OCI-LY7 (cell line): ENCODE measurements around the gene CELF2. TPM values are rescaled to one million over a fixed set of nuclear protein-coding genes. Genes with fewer than 3 reads are reported as not detected.

Experiments
- BruUV-seq: library from RNA; stranded (reverse); fragments of 400-500 nt; replicated peaks from 2 replicates; lab custom pipeline; 2021; lab: Mats Ljungman, UMichigan
- CTCF ChIA-PET: fragments of 300-600 bp; sonication (Branson Sonifier 250); formaldehyde crosslinking; loops from one replicate; lab custom pipeline; 2022; ENCODE audit warnings: antibody characterized with exemption; ENCODE audit not compliant: unreplicated experiment; lab: Charles Lee
- POLR2A ChIA-PET: fragments of 300-600 bp; sonication (Branson Sonifier 250); formaldehyde crosslinking; loops from one replicate; lab custom pipeline; 2022; ENCODE audit warnings: antibody characterized with exemption; lab: Charles Lee
- DNase-seq: peaks from one replicate; pipeline ENCODE4 v3.0.0-alpha.2; 2015; ENCODE audit warnings: low spot score
- H2AFZ ChIP-seq: fragments of 200-600 bp; sonication (generic), shearing (Covaris generic); 2 replicates; pipeline ENCODE4 v1.6.1; 2014; ENCODE audit warnings: mild to moderate bottlenecking, antibody characterized with exemption, low read length, moderate library complexity
- H3K27ac ChIP-seq: fragments of 200-600 bp; sonication (generic); 2 replicates; pipeline ENCODE4 v1.5.1; 2014; ENCODE audit warnings: mixed run types, low read depth, mild to moderate bottlenecking, moderate library complexity, low read length, inconsistent platforms; ENCODE audit not compliant: poor library complexity, severe bottlenecking
- H3K36me3 ChIP-seq: fragments of 200-600 bp; sonication (generic); 2 replicates; pipeline ENCODE4 v1.6.1; 2014; ENCODE audit warnings: mild to moderate bottlenecking, antibody characterized with exemption, low read length, moderate library complexity, mixed read lengths; ENCODE audit not compliant: insufficient read depth
- H3K4me1 ChIP-seq: fragments of 200-600 bp; sonication (generic); 2 replicates; pipeline ENCODE4 v1.5.1; 2014; ENCODE audit warnings: mild to moderate bottlenecking, low read length; ENCODE audit not compliant: insufficient read depth, poor library complexity, severe bottlenecking
- H3K4me2 ChIP-seq: fragments of 200-600 bp; sonication (generic); 2 replicates; pipeline ENCODE4 v1.6.1; 2014; ENCODE audit warnings: mild to moderate bottlenecking, low read length
- H3K4me3 ChIP-seq: fragments of 200-600 bp; sonication (generic); 2 replicates; pipeline ENCODE4 v1.5.1; 2014; ENCODE audit warnings: mild to moderate bottlenecking, low read depth, low read length; ENCODE audit not compliant: poor library complexity, severe bottlenecking
- H3K79me2 ChIP-seq: fragments of 200-600 bp; sonication (generic); 2 replicates; pipeline ENCODE4 v1.6.1; 2016; ENCODE audit warnings: low read depth, mild to moderate bottlenecking, low read length, moderate library complexity, mixed read lengths; ENCODE audit not compliant: insufficient read depth
- H3K9me2 ChIP-seq: fragments of 200-600 bp; sonication (generic); 2 replicates; pipeline ENCODE4 v1.6.1; 2016; ENCODE audit warnings: mild to moderate bottlenecking, low read length, mixed read lengths; ENCODE audit not compliant: insufficient read depth
- H3K9me3 ChIP-seq: fragments of 200-600 bp; sonication (generic); 2 replicates; pipeline ENCODE4 v1.6.1; 2014; ENCODE audit warnings: mild to moderate bottlenecking, mixed run types, low read length, mixed read lengths
- H4K20me1 ChIP-seq: fragments of 200-600 bp; sonication (generic); 2 replicates; pipeline ENCODE4 v1.6.1; 2014; ENCODE audit warnings: mild to moderate bottlenecking, antibody characterized with exemption, low read length, moderate library complexity, mixed read lengths; ENCODE audit not compliant: insufficient read depth
- CTCF ChIP-seq: fragments of 200-600 bp; sonication (generic); conservative IDR thresholded peaks from 2 replicates; pipeline ENCODE4 v1.5.1; 2014; ENCODE audit warnings: mild to moderate bottlenecking, antibody characterized with exemption, low read length, moderate library complexity, mixed read lengths
- EZH2phosphoT487 ChIP-seq: fragments of 200-600 bp; sonication (generic); IDR thresholded peaks from 2 replicates; pipeline ENCODE4 v1.6.1; 2018; ENCODE audit warnings: low read depth, borderline replicate concordance, mild to moderate bottlenecking, mixed run types, antibody characterized with exemption, low read length, moderate library complexity, mixed read lengths
- intact Hi-C: fragments of 100-400 bp; cut with micrococcal nuclease; formaldehyde crosslinking; loops from one replicate; pipeline ENCODE4 v1.10.0; 2022; ENCODE audit not compliant: unreplicated experiment
- total RNA-seq, 2 experiments: library from RNA; depleted of rRNA in 1 of 2; stranded (reverse); fragments of >200 nt in 1 of 2; shearing (Covaris generic) in 1 of 2; gene quantifications; 2 replicates each; pipeline ENCODE4 v1.2.3, GENCODE V29; 2014 to 2022

The CELF2 gene
- total RNA-seq, 2 experiments from 2014 or later: 5.4 to 19.1 TPM

DNA sequence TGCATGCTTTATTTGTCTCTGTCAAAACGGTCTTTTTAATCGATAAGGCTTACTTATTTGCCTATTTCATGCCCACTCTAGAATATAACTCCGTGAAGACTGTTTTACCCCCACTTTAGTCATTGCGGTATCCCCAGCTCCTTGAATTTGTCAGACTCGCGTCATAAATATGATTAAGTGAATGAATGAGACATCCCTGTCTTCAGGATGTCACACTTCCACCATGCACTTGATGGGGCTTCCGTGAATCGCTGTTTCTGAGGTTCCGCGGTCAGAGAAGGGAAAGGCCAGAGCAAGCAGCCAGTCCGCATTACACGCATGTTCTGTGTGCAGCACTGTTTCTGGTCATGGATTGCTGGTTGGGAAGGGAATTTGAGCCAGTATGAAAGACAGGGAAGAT lies 138.8 kb downstream of the CELF2 start:
- Histone ChIP-seq H3K36me3 (no peaks in the 10 kb centered on the region), H4K20me1 (no peaks in the 10 kb centered on the region), H3K9me3 (no peaks in the 10 kb centered on the region), H2AFZ (no peak overlapping the region), H3K4me3 (no peak overlapping the region), H3K4me1 (no peaks in the 10 kb centered on the region), H3K79me2 (no peaks in the 10 kb centered on the region), H3K9me2 (no peaks in the 10 kb centered on the region), H3K27ac (no peak overlapping the region), H3K4me2 (no peak overlapping the region)
- DNase-seq: no peak
- ChIA-PET CTCF (no interaction called here), POLR2A (no interaction called here)
- BruUV-seq: no TSS peak
- TF ChIP-seq CTCF (no peak), EZH2phosphoT487 (no peak)
- intact Hi-C loops: no loop called here

- intact Hi-C loops: no loop called here
- CTCF ChIA-PET: no interaction called here
- no peak overlapping the region for H3K4me3 ChIP-seq
Observed at GRCh38 chr10:11157292-11158076, 139.8 kb downstream of the CELF2 start.

More at GRCh38 chr10:11157292-11158076, 139.8 kb downstream of the CELF2 start:
- no peak for DNase-seq
- Histone ChIP-seq H3K27ac (no peak overlapping the region), H3K79me2 (no peaks in the 10 kb centered on the region), H3K4me2 (no peak overlapping the region), H2AFZ (no peak overlapping the region), H3K9me3 (no peaks in the 10 kb centered on the region), H4K20me1 (no peaks in the 10 kb centered on the region), H3K9me2 (no peaks in the 10 kb centered on the region), H3K4me1 (peaks cover under 1% of the 10 kb centered on the region), H3K36me3 (no peaks in the 10 kb centered on the region)
- POLR2A ChIA-PET: no interaction called here
- TF ChIP-seq EZH2phosphoT487: no peak
- TF ChIP-seq CTCF: no peak
- BruUV-seq: no TSS peak
